ENCODE data around the gene REEP6. TPM values are rescaled to one million over a fixed set of nuclear protein-coding genes. Genes with fewer than 3 reads are reported as not detected.

Gene REEP6
- polyA plus RNA-seq, 1 experiment = 0.84 TPM

GRCh38 chr19:1522061-1522460 lies 31.1 kb downstream of the REEP6 start:
- Histone ChIP-seq H3K4me3 (ENCODE audit: low read depth, low read length) (no peak overlapping the region), H3K27ac (ENCODE audit: low read depth, low read length) (no peak overlapping the region), H3K9me3 (ENCODE audit: control insufficient read depth, insufficient read depth, low read length) (peaks cover 8% of the 10 kb centered on the region; the same call in 1 of the 2 replicates), H3K27me3 (ENCODE audit: control insufficient read depth, insufficient read depth, low read length) (peaks cover 33% of the 10 kb centered on the region)
- no peak for TF ChIP-seq CTCF (IDR thresholded peaks at IDR 0.05; ENCODE audit: low read depth, low read length)
- CTCF ChIA-PET = no interaction called here
- DNase-seq (ENCODE audit: low read depth, low spot score) = no peak
- POLR2A ChIA-PET = no interaction called here

DNA sequence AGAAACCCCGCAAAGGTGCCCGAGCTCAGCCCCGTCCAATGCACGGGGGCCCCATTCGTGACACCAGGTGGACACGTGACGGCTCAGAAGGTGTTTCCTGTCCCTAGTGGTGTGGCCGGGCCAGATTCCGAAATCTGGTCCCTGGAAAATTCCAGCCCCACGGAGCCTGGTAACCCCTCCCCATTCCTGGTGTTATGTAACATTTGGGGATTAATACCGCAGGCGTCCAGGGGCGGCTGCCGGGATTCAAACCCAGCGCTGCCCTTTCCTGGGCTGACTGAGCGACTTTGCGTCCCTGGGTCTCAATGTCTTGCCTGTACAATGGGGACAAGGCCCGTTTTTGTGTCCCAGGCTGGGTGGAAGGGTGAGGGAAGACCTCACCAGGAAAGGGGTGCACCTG lies 31.9 kb downstream of the REEP6 start:
- POLR2A ChIA-PET = no interaction called here
- peaks cover 8% of the 10 kb centered on the region; the same call in 1 of the 2 replicates for H3K9me3 ChIP-seq (ENCODE audit: control insufficient read depth, insufficient read depth, low read length)

GRCh38 chr19:1523412-1524286 lies 32.7 kb downstream of the REEP6 start, which contains the start of gene PLK5:
Gene PLK5, plus strand, starts transcription at chr19:1524077. Its CDS starts 2,920 bp downstream, at chr19:1526997.
- Histone ChIP-seq H3K9me3 (ENCODE audit: control insufficient read depth, insufficient read depth, low read length) (peaks cover 5% of the 10 kb centered on the region; the same call in 1 of the 2 replicates), H3K27me3 (ENCODE audit: control insufficient read depth, insufficient read depth, low read length) (peaks cover 27% of the 10 kb centered on the region), H3K4me3 (ENCODE audit: low read depth, low read length) (no peak within 1 kb of the TSS), H3K27ac (ENCODE audit: low read depth, low read length) (no peak within 1 kb of the TSS)
- no peak for DNase-seq (ENCODE audit: low read depth, low spot score)
- TF ChIP-seq CTCF (IDR thresholded peaks at IDR 0.05; ENCODE audit: low read depth, low read length) = no peak
- ChIA-PET POLR2A (no interaction called here), CTCF (no interaction called here)

More for the DNA sequence above, 31.9 kb downstream of the REEP6 start:
- DNase-seq (ENCODE audit: low read depth, low spot score) = no peak
- no peak overlapping the region for H3K4me3 ChIP-seq (ENCODE audit: low read depth, low read length)
- no peak overlapping the region for H3K27ac ChIP-seq (ENCODE audit: low read depth, low read length)
- H3K27me3 ChIP-seq (ENCODE audit: control insufficient read depth, insufficient read depth, low read length) = peaks cover 33% of the 10 kb centered on the region
- no peak for TF ChIP-seq CTCF (IDR thresholded peaks at IDR 0.05; ENCODE audit: low read depth, low read length)
- CTCF ChIA-PET = no interaction called here

DNA sequence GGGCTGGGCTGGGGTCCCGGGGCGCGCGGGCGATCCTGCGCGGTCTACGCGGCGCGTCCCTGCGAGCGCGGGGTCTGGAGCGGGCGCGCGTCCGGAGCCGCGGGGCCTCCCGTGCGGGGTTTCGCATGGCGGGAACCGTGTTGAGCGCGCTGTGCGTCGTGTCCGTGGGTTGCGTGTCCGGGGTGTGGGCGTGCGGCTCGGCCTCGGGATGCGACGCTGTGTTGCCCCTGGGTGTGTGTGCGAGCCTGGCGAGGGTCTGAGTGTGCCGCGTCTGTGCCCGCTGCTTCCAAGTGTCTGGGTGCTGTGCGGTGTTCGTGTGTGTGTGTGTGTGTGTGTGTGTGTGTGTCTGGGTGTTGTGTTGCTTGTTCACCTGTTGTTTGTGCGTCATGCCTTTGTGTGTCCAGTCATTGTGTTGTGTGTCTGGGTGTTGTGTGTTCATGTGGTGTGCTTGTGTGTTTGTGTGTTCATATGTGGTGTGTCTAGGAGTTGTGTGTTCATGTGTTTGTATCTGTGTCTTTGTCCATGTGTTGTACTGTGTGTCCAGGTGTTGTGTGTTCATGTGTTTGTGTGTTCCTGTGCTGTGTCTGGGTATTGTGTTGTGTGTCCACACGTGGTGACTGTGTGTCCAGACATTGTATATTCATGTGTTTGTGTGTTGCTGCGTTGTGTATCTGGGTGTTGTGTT lies 33.4 kb downstream of the REEP6 start:
- no peak for DNase-seq (ENCODE audit: low read depth, low spot score)
- ChIA-PET POLR2A (no interaction called here), CTCF (no interaction called here)
- Histone ChIP-seq H3K9me3 (ENCODE audit: control insufficient read depth, insufficient read depth, low read length) (peaks cover 5% of the 10 kb centered on the region; the same call in 1 of the 2 replicates), H3K4me3 (ENCODE audit: low read depth, low read length) (no peak overlapping the region), H3K27ac (ENCODE audit: low read depth, low read length) (no peak overlapping the region), H3K27me3 (ENCODE audit: control insufficient read depth, insufficient read depth, low read length) (peaks cover 27% of the 10 kb centered on the region)
- no peak for TF ChIP-seq CTCF (IDR thresholded peaks at IDR 0.05; ENCODE audit: low read depth, low read length)

DNA sequence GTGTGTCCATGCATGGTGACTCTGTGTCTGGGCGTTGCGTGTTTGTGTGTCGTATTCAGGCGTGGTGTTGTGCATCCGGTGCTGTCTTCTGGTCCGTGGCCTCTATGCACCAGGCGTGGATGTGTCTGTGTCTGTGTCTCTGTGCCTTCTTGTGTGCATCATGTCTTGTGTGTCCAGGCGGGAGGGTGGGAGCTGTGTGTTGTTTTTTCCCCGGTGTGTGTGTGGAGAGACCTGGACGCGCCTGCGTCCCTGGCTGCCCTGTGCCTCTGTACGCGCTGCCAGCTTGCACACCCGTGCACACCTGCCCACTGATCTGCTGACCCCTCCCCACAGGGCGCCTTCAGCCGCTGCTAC lies 34.0 kb downstream of the REEP6 start:
- Histone ChIP-seq H3K27me3 (ENCODE audit: control insufficient read depth, insufficient read depth, low read length) (peaks cover 27% of the 10 kb centered on the region), H3K9me3 (ENCODE audit: control insufficient read depth, insufficient read depth, low read length) (peaks cover 5% of the 10 kb centered on the region; the same call in 1 of the 2 replicates), H3K27ac (ENCODE audit: low read depth, low read length) (no peak overlapping the region), H3K4me3 (ENCODE audit: low read depth, low read length) (no peak overlapping the region)
- TF ChIP-seq CTCF (IDR thresholded peaks at IDR 0.05; ENCODE audit: low read depth, low read length) = no peak
- ChIA-PET CTCF (no interaction called here), POLR2A (interaction anchor here (0.6 kb wide), 1 partner anchor 48 kb away, joined by 5 read pairs; no protein-coding TSS in a partner anchor)
- DNase-seq (ENCODE audit: low read depth, low spot score) = no peak

Measured in AG04450 (cell line).